Measurements from ENCODE around the gene DEF6.

The DEF6 gene

GRCh38 chr6:35297601-35298481 lies at the start of gene DEF6:
Gene DEF6 (plus strand): TSS chr6:35297818. CDS start chr6:35297857, 39 bp downstream.
- DNase-seq = peak; percentile 85

GRCh38 chr6:35248300-35248699 lies 49.3 kb upstream of the DEF6 start:
- no peak for DNase-seq

- DNase-seq = no peak
Observed at GRCh38 chr6:35248965-35249364, 48.7 kb upstream of the DEF6 start.

- no peak for DNase-seq
Observed at GRCh38 chr6:35251949-35252348, 45.7 kb upstream of the DEF6 start.

- no peak for DNase-seq
Observed at GRCh38 chr6:35253249-35253648, 44.4 kb upstream of the DEF6 start.

GRCh38 chr6:35258336-35258735 lies 39.3 kb upstream of the DEF6 start:
- DNase-seq = no peak

- DNase-seq = no peak
Observed at GRCh38 chr6:35258858-35259193, 38.8 kb upstream of the DEF6 start.

- peak; percentile 84 for DNase-seq
Observed at GRCh38 chr6:35259194-35259947, 38.2 kb upstream of the DEF6 start, which contains the start of gene ZNF76. Gene ZNF76 (plus strand): TSS chr6:35259735. CDS start chr6:35281152, 21,417 bp downstream.

- DNase-seq = peak; percentile 55
Observed at GRCh38 chr6:35259948-35260590, 37.5 kb upstream of the DEF6 start.

- no peak for DNase-seq
Observed at GRCh38 chr6:35260591-35261570, 36.7 kb upstream of the DEF6 start.

GRCh38 chr6:35262596-35262995 lies 35.0 kb upstream of the DEF6 start:
- no peak for DNase-seq

GRCh38 chr6:35264550-35265274 lies 32.9 kb upstream of the DEF6 start:
- DNase-seq = no peak

GRCh38 chr6:35265523-35265922 lies 32.1 kb upstream of the DEF6 start:
- no peak for DNase-seq

GRCh38 chr6:35267446-35267845 lies 30.2 kb upstream of the DEF6 start:
- no peak for DNase-seq

GRCh38 chr6:35267897-35268296 lies 29.7 kb upstream of the DEF6 start:
- DNase-seq = no peak

GRCh38 chr6:35272005-35272404 lies 25.6 kb upstream of the DEF6 start:
- DNase-seq = no peak

- no peak for DNase-seq
Observed at GRCh38 chr6:35273822-35274559, 23.6 kb upstream of the DEF6 start.

- no peak for DNase-seq
Observed at GRCh38 chr6:35275744-35276260, 21.8 kb upstream of the DEF6 start.

- DNase-seq = no peak
Observed at GRCh38 chr6:35278708-35279107, 18.9 kb upstream of the DEF6 start.

GRCh38 chr6:35280903-35281302 lies 16.7 kb upstream of the DEF6 start:
- DNase-seq = no peak

- no peak for DNase-seq
Observed at GRCh38 chr6:35282472-35282871, 15.1 kb upstream of the DEF6 start.

Data from activated effector memory CD4-positive, alpha-beta T cell treated with Interleukin-2 at 50 U/mL for 16 hours (primary cell).